RWPE1 (cell line): ENCODE measurements around the gene MAML3.

Source experiments
- CTCF ChIA-PET: fragments of 350-600 bp; sonication (Branson Sonifier 250); formaldehyde crosslinking; extraction: SDS; loops from one replicate; lab custom pipeline; 2021; lab: Yijun Ruan, JAX
- POLR2A ChIA-PET: fragments of 400-600 bp; formaldehyde crosslinking; extraction: SDS; loops from one replicate; lab custom pipeline; 2020; ENCODE audit warnings: antibody characterized with exemption; ENCODE audit not compliant: low non-redundant PET; lab: Yijun Ruan, JAX
- DNase-seq: peaks from one replicate; pipeline ENCODE4 v3.0.0; 2012; ENCODE audit warnings: low spot score
- H3K27ac ChIP-seq: fragments of 450-650 bp; 2 replicates; pipeline ENCODE4 v1.5.1; 2017
- TF ChIP-seq, protein P1 (sequence below): fragments of 450-650 bp; conservative IDR thresholded peaks from 2 replicates; pipeline ENCODE4 v1.5.1; 2017; ENCODE audit warnings: low read depth, mild to moderate bottlenecking

Gene MAML3

DNA sequence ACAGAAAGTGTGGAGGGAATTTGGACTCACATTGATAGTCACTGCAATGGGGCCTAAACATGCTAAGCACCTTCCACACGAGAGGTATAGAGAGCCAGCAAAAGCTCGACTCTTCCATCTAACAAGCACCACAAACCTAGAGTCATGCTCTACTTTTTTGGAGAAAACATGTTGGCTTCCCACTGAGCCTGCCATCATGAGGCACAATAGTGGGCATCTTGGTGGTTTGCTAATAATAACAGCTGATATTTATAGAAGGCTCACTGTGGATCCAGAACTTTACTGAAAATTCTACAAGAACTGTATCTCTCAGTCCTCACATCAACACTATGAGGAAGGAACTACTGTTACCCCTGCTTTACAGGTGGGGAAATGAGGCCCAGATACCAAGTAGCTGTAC lies 26.6 kb downstream of the MAML3 start:
- TF ChIP-seq, protein P1, sequence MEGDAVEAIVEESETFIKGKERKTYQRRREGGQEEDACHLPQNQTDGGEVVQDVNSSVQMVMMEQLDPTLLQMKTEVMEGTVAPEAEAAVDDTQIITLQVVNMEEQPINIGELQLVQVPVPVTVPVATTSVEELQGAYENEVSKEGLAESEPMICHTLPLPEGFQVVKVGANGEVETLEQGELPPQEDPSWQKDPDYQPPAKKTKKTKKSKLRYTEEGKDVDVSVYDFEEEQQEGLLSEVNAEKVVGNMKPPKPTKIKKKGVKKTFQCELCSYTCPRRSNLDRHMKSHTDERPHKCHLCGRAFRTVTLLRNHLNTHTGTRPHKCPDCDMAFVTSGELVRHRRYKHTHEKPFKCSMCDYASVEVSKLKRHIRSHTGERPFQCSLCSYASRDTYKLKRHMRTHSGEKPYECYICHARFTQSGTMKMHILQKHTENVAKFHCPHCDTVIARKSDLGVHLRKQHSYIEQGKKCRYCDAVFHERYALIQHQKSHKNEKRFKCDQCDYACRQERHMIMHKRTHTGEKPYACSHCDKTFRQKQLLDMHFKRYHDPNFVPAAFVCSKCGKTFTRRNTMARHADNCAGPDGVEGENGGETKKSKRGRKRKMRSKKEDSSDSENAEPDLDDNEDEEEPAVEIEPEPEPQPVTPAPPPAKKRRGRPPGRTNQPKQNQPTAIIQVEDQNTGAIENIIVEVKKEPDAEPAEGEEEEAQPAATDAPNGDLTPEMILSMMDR: no peak
- no peak overlapping the region for H3K27ac ChIP-seq
- ChIA-PET CTCF (interaction anchor here (0.7 kb wide), 1 partner anchor 18 kb away, joined by 3 read pairs; no protein-coding TSS in a partner anchor), POLR2A (no interaction called here)
- no peak for DNase-seq

DNA sequence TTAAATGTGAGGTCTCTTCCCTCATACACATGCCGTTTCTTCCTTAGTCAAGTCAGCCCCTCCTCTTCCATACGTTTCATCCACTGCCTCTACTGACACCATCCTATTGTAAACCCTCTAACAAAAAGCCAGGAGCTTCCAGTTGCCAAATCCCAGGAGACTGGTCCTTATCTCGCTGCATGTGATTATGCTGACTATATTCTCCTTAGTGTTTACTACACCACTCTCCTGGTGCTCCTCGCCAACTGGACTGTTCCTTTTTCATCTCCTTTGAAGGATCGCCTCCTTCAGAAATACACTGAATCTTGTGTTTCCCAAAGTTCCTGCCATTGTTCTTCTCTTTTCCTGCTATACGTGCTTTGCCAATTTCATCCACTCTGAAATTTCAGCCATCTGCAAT lies 27.7 kb downstream of the MAML3 start:
- DNase-seq: no peak
- TF ChIP-seq, protein P1: no peak
- ChIA-PET POLR2A (no interaction called here), CTCF (no interaction called here)
- H3K27ac ChIP-seq: no peak overlapping the region

DNA sequence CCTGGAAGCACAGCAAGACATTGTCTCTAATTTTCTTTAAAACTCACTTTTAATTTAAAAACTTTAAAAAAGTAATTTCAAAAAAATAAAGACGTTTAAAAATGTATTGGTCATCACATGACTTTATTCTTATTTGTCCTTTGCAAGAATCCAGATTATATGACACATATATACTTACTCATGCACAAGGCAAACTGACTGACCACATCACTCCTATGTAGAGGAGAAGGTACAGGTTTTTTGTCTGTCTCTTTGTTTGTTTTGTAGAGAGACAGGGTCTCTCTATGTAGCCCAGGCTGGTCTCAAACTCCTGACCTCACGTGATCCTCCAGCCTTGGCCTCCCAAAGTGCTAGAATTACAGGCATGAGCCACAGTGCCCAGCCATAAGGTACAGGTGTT lies 28.6 kb downstream of the MAML3 start:
- CTCF ChIA-PET: interaction anchor here (0.6 kb wide), 1 partner anchor 19 kb away, joined by 3 read pairs; no protein-coding TSS in a partner anchor
- DNase-seq: no peak
- TF ChIP-seq, protein P1: no peak
- POLR2A ChIA-PET: no interaction called here
- no peak overlapping the region for H3K27ac ChIP-seq

DNA sequence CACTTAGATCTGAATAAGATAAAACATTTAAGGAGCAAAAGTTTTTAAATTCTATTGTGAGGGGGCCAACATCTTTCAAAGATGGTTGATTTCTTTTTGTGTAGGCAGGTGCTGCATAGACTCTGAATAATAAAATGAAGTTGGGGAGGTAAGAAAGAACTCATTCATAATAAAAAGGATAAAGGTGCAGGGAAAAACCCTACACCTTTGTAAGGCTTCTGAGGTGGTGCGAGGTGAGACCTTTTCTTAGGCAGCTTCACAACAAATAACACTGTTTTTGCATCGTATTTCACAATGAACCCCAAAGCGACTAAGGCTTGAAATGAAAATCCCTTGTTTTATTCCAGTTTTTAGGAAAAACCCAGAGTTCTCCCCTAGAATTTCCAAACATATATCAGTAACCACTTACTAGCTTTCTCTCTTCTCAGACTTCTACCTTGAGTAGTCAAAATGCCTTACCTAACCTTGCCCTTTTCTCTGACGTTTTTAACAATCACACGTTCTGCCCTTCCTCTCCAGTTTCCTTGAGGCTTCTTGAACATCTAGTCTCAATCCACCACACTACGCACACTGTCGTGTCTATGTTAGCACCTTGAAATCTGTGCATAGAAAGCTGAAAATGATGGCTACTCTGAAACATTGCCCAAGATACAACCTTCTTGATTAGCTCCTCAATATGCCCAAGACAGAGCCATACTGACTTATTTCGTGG lies 30.2 kb downstream of the MAML3 start:
- TF ChIP-seq, protein P1: no peak
- CTCF ChIA-PET: no interaction called here
- POLR2A ChIA-PET: no interaction called here
- DNase-seq: no peak
- no peak overlapping the region for H3K27ac ChIP-seq

DNA sequence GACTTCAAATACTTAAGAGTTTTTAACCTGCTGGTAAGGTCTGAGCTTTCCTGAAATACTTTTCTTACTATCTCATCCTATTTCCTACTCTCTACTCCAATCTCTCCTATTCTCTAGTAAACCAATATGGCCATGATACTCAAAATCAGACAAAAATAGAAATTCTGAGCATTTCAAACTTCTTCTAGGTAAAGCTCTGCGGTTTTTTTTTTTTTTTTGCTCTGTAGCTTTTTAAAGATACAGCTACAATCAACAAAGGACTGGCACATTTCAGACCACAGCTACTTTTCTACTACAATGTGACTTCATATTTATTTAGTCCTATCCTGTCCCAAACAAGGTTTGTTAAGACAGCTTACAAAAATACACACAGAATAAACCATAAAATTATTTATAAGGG lies 31.1 kb downstream of the MAML3 start:
- H3K27ac ChIP-seq: no peak overlapping the region
- ChIA-PET POLR2A (no interaction called here), CTCF (no interaction called here)
- TF ChIP-seq, protein P1: no peak
- no peak for DNase-seq

DNA sequence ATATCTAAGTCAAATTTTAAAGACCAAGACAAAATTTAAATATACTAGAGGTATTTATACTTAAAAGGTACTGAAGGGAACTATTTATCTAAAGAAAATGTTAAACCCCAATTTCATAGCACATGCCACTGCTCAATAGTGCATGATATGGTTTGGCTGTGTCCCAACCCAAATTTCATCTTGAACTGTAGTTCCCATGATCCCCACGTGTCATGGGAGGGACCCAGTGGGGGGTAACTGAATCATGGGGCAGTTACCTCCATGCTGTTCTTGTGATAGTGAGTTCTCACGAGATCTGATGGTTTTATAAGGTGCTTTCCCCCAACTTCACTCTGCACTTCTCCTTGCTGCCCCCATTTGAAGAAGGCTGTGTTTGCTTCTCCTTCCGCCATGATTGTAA lies 32.3 kb downstream of the MAML3 start:
- ChIA-PET POLR2A (no interaction called here), CTCF (no interaction called here)
- no peak for DNase-seq
- TF ChIP-seq, protein P1: no peak
- H3K27ac ChIP-seq: no peak overlapping the region
